ENCODE measurements around the gene TMEM233. TPM values are rescaled to one million over a fixed set of nuclear protein-coding genes. Genes with fewer than 3 reads are reported as not detected.

TMEM233 gene
- polyA plus RNA-seq, 1 experiment, result not detected

GRCh38 chr12:119602734-119603094 lies 9.1 kb downstream of the TMEM233 start:
- Histone ChIP-seq H3K27me3 (ENCODE audit: control insufficient read depth, insufficient read depth, low read length) (no peaks in the 10 kb centered on the region), H3K9me3 (ENCODE audit: control insufficient read depth, insufficient read depth, low read length) (no peaks in the 10 kb centered on the region), H3K27ac (ENCODE audit: low read depth, low read length) (no peak overlapping the region), H3K4me3 (ENCODE audit: low read depth, low read length) (no peak overlapping the region)
- DNase-seq (ENCODE audit: low read depth, low spot score), result no peak
- ChIA-PET POLR2A (no interaction called here), CTCF (no interaction called here)
- TF ChIP-seq, protein P1, sequence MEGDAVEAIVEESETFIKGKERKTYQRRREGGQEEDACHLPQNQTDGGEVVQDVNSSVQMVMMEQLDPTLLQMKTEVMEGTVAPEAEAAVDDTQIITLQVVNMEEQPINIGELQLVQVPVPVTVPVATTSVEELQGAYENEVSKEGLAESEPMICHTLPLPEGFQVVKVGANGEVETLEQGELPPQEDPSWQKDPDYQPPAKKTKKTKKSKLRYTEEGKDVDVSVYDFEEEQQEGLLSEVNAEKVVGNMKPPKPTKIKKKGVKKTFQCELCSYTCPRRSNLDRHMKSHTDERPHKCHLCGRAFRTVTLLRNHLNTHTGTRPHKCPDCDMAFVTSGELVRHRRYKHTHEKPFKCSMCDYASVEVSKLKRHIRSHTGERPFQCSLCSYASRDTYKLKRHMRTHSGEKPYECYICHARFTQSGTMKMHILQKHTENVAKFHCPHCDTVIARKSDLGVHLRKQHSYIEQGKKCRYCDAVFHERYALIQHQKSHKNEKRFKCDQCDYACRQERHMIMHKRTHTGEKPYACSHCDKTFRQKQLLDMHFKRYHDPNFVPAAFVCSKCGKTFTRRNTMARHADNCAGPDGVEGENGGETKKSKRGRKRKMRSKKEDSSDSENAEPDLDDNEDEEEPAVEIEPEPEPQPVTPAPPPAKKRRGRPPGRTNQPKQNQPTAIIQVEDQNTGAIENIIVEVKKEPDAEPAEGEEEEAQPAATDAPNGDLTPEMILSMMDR (IDR thresholded peaks at IDR 0.05; ENCODE audit: low read depth, low read length), result no peak

DNA sequence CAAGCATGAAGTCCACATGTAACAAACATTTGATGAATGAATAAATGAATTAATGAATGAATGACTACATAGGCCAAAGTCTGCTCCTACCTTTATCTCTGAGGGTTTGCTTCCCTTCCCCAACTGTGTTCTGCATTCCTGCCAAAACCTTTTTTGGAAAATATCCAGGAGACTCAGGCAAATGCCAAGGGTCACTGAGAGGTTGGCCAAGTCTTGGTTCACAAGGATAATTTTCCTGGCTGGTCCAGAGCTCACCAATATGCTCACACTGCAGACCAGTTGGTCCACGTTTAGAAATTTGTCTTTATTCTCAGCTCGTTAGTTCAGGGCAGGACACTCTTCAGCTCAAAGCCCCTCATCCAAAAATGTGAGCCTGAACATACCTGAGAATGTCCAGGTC lies 10.2 kb downstream of the TMEM233 start:
- H3K27ac ChIP-seq (ENCODE audit: low read depth, low read length), result no peak overlapping the region
- no peaks in the 10 kb centered on the region for H3K27me3 ChIP-seq (ENCODE audit: control insufficient read depth, insufficient read depth, low read length)
- DNase-seq (ENCODE audit: low read depth, low spot score), result no peak
- TF ChIP-seq, protein P1 (IDR thresholded peaks at IDR 0.05; ENCODE audit: low read depth, low read length), result no peak
- H3K9me3 ChIP-seq (ENCODE audit: control insufficient read depth, insufficient read depth, low read length), result no peaks in the 10 kb centered on the region
- H3K4me3 ChIP-seq (ENCODE audit: low read depth, low read length), result no peak overlapping the region
- ChIA-PET POLR2A (no interaction called here), CTCF (no interaction called here)

DNA sequence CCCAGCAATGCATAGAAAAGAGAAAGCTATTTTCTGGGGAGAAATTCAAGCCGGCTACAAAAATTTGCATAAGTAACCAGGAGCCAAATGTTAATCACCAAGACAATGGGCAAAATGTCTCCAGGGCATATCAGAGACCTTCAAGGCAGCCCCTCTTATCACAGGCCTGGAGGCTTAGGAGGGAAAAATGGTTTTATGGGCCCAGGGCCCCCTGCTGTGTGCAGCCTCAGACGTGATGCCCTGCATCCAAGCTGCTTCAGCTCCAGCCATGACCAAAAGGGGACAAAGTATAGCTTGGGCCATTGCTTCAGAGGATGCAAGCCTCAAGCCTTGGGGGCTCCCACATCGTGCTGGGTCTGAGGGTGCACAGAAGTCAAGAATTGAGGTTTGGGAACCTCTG lies 15.8 kb downstream of the TMEM233 start:
- POLR2A ChIA-PET, result no interaction called here
- CTCF ChIA-PET, result no interaction called here

DNA sequence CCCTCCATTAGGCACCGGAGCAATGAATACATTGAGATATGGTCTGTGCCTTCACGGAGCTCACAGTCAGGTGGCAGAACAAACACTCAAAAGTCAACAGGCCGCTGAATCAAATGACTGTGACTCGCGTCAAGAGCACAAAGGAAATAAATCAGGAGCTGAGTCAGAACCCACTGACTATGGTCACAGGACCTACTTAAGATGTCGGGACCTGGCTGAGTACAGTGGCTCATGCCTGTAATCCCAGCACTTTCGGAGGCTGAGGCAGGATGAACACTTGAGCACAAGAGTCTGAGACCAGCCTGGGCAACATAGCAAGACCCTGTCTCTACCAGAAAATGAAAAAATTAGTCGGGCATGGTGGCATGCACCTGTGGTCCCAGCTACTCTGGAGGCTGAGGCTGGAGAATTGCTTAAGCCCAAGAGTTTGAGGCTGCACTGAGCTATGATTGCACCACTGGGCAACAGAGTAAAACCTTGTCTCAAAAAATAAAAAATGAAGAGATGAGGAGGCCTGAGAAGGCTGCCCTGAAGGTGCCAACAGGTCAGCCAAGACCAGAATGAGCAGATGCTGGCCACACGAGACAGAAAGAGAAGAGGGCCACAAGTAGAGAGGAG lies 19.9 kb downstream of the TMEM233 start:
- Histone ChIP-seq H3K9me3 (ENCODE audit: control insufficient read depth, insufficient read depth, low read length) (no peaks in the 10 kb centered on the region), H3K27ac (ENCODE audit: low read depth, low read length) (no peak overlapping the region), H3K27me3 (ENCODE audit: control insufficient read depth, insufficient read depth, low read length) (no peaks in the 10 kb centered on the region), H3K4me3 (ENCODE audit: low read depth, low read length) (no peak overlapping the region)
- ChIA-PET CTCF (interaction anchor here (0.6 kb wide), 1 partner anchor 67 kb away, joined by 4 read pairs; no protein-coding TSS in a partner anchor), POLR2A (interaction anchor here (0.7 kb wide), 1 partner anchor 25 kb away, joined by 3 read pairs; no protein-coding TSS in a partner anchor)
- no peak for DNase-seq (ENCODE audit: low read depth, low spot score)
- TF ChIP-seq, protein P1 (IDR thresholded peaks at IDR 0.05; ENCODE audit: low read depth, low read length), result no peak

More for the DNA sequence above, 15.8 kb downstream of the TMEM233 start:
- no peak overlapping the region for H3K27ac ChIP-seq (ENCODE audit: low read depth, low read length)
- no peak for DNase-seq (ENCODE audit: low read depth, low spot score)
- TF ChIP-seq, protein P1 (IDR thresholded peaks at IDR 0.05; ENCODE audit: low read depth, low read length), result no peak
- no peak overlapping the region for H3K4me3 ChIP-seq (ENCODE audit: low read depth, low read length)
- no peaks in the 10 kb centered on the region for H3K9me3 ChIP-seq (ENCODE audit: control insufficient read depth, insufficient read depth, low read length)
- no peaks in the 10 kb centered on the region for H3K27me3 ChIP-seq (ENCODE audit: control insufficient read depth, insufficient read depth, low read length)

DNA sequence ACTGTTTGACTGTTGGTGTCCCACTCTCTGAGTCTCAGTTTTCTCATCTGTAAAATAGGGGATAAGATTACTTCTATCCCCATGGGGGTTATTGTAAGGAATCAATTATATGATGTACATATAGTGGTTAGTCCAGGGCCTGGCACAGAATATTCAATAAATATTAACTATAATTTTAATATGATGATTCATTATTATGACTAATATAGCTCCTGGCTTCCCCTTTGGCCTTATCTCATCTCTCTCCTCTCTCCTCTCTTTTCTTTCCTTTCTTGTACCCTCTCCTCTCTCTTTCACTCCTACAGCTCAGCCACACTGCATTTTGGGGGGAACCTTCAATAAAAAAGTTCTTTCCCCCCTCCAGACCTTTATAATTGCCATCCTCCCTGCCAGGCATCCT lies 21.1 kb downstream of the TMEM233 start:
- Histone ChIP-seq H3K27me3 (ENCODE audit: control insufficient read depth, insufficient read depth, low read length) (no peaks in the 10 kb centered on the region), H3K27ac (ENCODE audit: low read depth, low read length) (no peak overlapping the region), H3K9me3 (ENCODE audit: control insufficient read depth, insufficient read depth, low read length) (no peaks in the 10 kb centered on the region), H3K4me3 (ENCODE audit: low read depth, low read length) (no peak overlapping the region)
- no peak for DNase-seq (ENCODE audit: low read depth, low spot score)
- TF ChIP-seq, protein P1 (IDR thresholded peaks at IDR 0.05; ENCODE audit: low read depth, low read length), result no peak
- POLR2A ChIA-PET, result no interaction called here
- CTCF ChIA-PET, result no interaction called here

All from AG04450 (cell line).